ENCODE results near the gene OST4.
A peak's percentile ranks its signal among the peaks of the same experiment; 100 is the strongest.

The OST4 gene

GRCh38 chr2:27033253-27033852 lies 38.1 kb downstream of the OST4 start:
- Histone ChIP-seq H3K27me3 (ENCODE audit: insufficient read depth, low read length, poor library complexity, severe bottlenecking) (no peaks in the 10 kb centered on the region), H3K4me2 (ENCODE audit: low read depth, low read length, poor library complexity, severe bottlenecking) (peak overlapping the region; percentile 97), H3K79me2 (ENCODE audit: insufficient read depth, low read length) (peaks cover 49% of the 10 kb centered on the region), H3K4me3 (ENCODE audit: low read length, poor library complexity, severe bottlenecking) (peak overlapping the region; percentile 98), H3K4me1 (ENCODE audit: insufficient read depth, low read length, poor library complexity, severe bottlenecking) (peaks cover 36% of the 10 kb centered on the region), H3K9ac (ENCODE audit: low read depth, low read length, poor library complexity, severe bottlenecking) (peak overlapping the region; percentile 96), H3K36me3 (ENCODE audit: insufficient read depth, low read length) (peaks cover 36% of the 10 kb centered on the region; the same call in 1 of the 2 replicates), H3K9me2 (replicated peaks; ENCODE audit: low read depth, low read length) (no peaks in the 10 kb centered on the region), H4K20me1 (ENCODE audit: insufficient read depth, low read length, poor library complexity, severe bottlenecking) (peaks cover 11% of the 10 kb centered on the region), H2AFZ (ENCODE audit: low read length) (peak overlapping the region; percentile 98), H3F3A (ENCODE audit: low read depth) (no peaks in the 10 kb centered on the region), H3K9me3 (ENCODE audit: insufficient read depth, low read depth, low read length) (no peaks in the 10 kb centered on the region)
- TF ChIP-seq, protein P1, sequence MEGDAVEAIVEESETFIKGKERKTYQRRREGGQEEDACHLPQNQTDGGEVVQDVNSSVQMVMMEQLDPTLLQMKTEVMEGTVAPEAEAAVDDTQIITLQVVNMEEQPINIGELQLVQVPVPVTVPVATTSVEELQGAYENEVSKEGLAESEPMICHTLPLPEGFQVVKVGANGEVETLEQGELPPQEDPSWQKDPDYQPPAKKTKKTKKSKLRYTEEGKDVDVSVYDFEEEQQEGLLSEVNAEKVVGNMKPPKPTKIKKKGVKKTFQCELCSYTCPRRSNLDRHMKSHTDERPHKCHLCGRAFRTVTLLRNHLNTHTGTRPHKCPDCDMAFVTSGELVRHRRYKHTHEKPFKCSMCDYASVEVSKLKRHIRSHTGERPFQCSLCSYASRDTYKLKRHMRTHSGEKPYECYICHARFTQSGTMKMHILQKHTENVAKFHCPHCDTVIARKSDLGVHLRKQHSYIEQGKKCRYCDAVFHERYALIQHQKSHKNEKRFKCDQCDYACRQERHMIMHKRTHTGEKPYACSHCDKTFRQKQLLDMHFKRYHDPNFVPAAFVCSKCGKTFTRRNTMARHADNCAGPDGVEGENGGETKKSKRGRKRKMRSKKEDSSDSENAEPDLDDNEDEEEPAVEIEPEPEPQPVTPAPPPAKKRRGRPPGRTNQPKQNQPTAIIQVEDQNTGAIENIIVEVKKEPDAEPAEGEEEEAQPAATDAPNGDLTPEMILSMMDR (conservative IDR thresholded peaks at IDR 0.05; ENCODE audit: low read length) = no peak
- TF ChIP-seq EZH2phosphoT487 (IDR thresholded peaks at IDR 0.05; ENCODE audit: borderline replicate concordance) = no peak

DNA sequence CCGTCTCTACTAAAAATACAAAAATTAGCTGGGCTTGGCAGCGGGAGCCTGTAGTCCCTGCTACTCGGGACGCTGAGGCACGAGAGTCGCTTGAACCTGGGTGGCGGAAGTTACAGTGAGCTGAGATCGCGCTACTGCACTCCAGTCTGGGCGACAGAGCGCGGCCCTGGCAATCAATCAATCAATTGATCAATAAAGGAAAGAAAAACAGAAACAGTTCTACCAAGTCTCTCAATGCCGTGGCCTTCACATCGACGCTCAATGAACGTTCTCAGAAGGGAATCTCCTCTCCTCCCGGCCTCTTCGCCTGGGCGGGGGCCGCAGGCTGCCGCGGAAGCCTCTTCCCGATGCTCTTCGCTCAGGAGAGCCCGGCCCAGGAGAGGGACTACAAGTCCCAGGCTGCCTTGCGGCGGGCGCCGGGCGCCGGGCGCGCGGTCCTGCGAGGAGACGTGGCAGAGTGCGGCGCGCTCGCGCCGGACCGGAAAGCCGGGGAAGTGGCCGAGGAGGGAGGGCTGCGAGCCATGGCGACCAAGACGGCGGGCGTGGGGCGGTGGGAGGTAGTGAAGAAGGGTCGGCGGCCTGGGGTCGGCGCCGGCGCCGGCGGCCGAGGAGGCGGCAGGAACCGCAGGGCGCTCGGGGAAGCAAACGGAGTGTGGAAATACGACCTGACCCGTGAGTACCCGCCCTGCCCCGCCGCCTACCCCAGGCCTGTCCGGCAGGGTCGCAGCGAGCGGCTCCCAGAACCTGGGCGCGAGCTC lies 38.8 kb downstream of the OST4 start, which contains the start of gene TMEM214:
Gene TMEM214, plus strand, starts transcription at position 471 of the 758 bp plus-strand sequence. Its CDS starts 51 bp downstream, at position 522.
- no peaks in the 10 kb centered on the region for H3K9me2 ChIP-seq (replicated peaks; ENCODE audit: low read depth, low read length)
- H3K79me2 ChIP-seq (ENCODE audit: insufficient read depth, low read length) = peaks cover 49% of the 10 kb centered on the region
- TF ChIP-seq, protein P1 (conservative IDR thresholded peaks at IDR 0.05; ENCODE audit: low read length) = no peak

DNA sequence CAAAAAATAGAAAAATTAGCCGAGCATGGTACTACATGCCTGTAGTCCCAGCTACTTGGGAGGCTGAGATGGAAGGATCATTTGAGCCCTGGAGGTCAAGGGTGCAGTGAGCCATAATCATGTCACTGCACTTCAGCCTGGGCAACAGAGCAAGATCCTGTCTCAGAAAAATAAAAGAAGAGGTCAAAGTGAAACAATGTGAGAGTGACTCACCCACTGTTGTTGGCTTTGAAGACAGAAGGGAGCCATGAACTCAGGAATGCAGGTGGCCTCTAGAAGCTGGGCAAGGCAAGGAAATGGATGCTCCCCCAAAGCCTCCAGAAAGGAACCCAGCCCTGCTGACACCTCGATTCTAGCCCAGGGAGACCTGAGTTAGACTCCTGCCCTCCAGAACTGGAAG lies 42.4 kb downstream of the OST4 start:
- Histone ChIP-seq H3K79me2 (ENCODE audit: insufficient read depth, low read length) (peaks cover 27% of the 10 kb centered on the region), H3K9me2 (replicated peaks; ENCODE audit: low read depth, low read length) (no peaks in the 10 kb centered on the region), H3F3A (ENCODE audit: low read depth) (no peaks in the 10 kb centered on the region), H3K9ac (ENCODE audit: low read depth, low read length, poor library complexity, severe bottlenecking) (no peak overlapping the region), H3K4me2 (ENCODE audit: low read depth, low read length, poor library complexity, severe bottlenecking) (no peak overlapping the region), H3K4me3 (ENCODE audit: low read length, poor library complexity, severe bottlenecking) (no peak overlapping the region), H3K27me3 (ENCODE audit: insufficient read depth, low read length, poor library complexity, severe bottlenecking) (no peaks in the 10 kb centered on the region), H2AFZ (ENCODE audit: low read length) (no peak overlapping the region), H3K9me3 (ENCODE audit: insufficient read depth, low read depth, low read length) (no peaks in the 10 kb centered on the region), H3K4me1 (ENCODE audit: insufficient read depth, low read length, poor library complexity, severe bottlenecking) (peaks cover 21% of the 10 kb centered on the region), H4K20me1 (ENCODE audit: insufficient read depth, low read length, poor library complexity, severe bottlenecking) (peaks cover 11% of the 10 kb centered on the region), H3K36me3 (ENCODE audit: insufficient read depth, low read length) (no peaks in the 10 kb centered on the region)
- TF ChIP-seq, protein P1 (conservative IDR thresholded peaks at IDR 0.05; ENCODE audit: low read length) = no peak
- no peak for TF ChIP-seq EZH2phosphoT487 (IDR thresholded peaks at IDR 0.05; ENCODE audit: borderline replicate concordance)

More for the DNA sequence above, 38.8 kb downstream of the OST4 start, which contains the start of gene TMEM214:
- Histone ChIP-seq H3F3A (ENCODE audit: low read depth) (no peaks in the 10 kb centered on the region), H3K4me2 (ENCODE audit: low read depth, low read length, poor library complexity, severe bottlenecking) (peak within 1 kb of the TSS; percentile 97), H3K27me3 (ENCODE audit: insufficient read depth, low read length, poor library complexity, severe bottlenecking) (no peaks in the 10 kb centered on the region), H2AFZ (ENCODE audit: low read length) (peak within 1 kb of the TSS; percentile 98), H3K36me3 (ENCODE audit: insufficient read depth, low read length) (peaks cover 29% of the 10 kb centered on the region; the same call in 1 of the 2 replicates), H3K4me1 (ENCODE audit: insufficient read depth, low read length, poor library complexity, severe bottlenecking) (peaks cover 36% of the 10 kb centered on the region), H3K4me3 (ENCODE audit: low read length, poor library complexity, severe bottlenecking) (peak within 1 kb of the TSS; percentile 98), H3K9me3 (ENCODE audit: insufficient read depth, low read depth, low read length) (no peaks in the 10 kb centered on the region), H3K9ac (ENCODE audit: low read depth, low read length, poor library complexity, severe bottlenecking) (peak within 1 kb of the TSS; percentile 96), H4K20me1 (ENCODE audit: insufficient read depth, low read length, poor library complexity, severe bottlenecking) (peaks cover 11% of the 10 kb centered on the region)

All from Loucy (cell line).